GM12873 (cell line): ENCODE measurements around the gene ZNF366.

Source experiments
- TF ChIP-seq, protein P1 (sequence below): IDR thresholded peaks from 2 replicates; pipeline ENCODE4 v1.5.1; 2012; ENCODE audit warnings: low read depth, mild to moderate bottlenecking, moderate library complexity, low read length, control low read depth; ENCODE audit not compliant: insufficient read depth; ENCODE audit errors: missing control alignments

ZNF366 gene, protein sequence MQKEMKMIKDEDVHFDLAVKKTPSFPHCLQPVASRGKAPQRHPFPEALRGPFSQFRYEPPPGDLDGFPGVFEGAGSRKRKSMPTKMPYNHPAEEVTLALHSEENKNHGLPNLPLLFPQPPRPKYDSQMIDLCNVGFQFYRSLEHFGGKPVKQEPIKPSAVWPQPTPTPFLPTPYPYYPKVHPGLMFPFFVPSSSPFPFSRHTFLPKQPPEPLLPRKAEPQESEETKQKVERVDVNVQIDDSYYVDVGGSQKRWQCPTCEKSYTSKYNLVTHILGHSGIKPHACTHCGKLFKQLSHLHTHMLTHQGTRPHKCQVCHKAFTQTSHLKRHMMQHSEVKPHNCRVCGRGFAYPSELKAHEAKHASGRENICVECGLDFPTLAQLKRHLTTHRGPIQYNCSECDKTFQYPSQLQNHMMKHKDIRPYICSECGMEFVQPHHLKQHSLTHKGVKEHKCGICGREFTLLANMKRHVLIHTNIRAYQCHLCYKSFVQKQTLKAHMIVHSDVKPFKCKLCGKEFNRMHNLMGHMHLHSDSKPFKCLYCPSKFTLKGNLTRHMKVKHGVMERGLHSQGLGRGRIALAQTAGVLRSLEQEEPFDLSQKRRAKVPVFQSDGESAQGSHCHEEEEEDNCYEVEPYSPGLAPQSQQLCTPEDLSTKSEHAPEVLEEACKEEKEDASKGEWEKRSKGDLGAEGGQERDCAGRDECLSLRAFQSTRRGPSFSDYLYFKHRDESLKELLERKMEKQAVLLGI

DNA sequence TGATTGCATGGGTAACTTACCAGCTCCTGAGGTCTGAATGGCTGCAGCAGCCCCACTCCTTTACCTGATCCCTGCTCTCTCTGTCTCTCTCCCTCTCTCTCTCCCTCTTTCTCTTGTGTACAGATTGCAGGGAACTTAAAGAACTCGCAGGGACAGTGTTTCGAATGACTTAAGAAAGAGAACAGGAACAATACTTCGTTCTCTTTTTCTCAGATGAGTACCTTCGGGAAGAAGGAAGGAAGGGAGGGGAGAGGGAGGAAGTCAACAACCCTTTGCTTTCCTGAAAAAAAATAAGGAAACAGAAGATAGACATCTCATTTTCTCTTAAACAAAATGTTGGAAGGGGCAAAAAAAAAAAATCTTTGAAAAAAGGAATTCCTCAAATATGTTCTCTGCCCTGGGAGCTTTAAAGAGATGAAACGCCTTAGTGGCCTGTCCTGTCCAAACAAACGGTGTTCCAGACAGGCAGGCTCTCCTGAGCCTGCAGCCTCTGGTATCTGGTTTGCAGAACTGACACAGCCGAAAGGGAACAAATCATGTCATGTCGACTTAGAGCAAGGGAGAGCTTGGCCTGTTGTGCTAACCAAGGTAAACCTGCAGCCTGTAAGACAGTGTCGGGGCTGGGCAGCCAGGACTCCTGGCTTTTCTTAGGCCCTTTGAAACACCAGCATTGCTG, at the start of gene ZNF366:
ZNF366 (minus strand) TSS at position 180 of the 676 bp plus-strand sequence. CDS start 45,914 bp downstream, outside the sequence.
- TF ChIP-seq, protein P1, sequence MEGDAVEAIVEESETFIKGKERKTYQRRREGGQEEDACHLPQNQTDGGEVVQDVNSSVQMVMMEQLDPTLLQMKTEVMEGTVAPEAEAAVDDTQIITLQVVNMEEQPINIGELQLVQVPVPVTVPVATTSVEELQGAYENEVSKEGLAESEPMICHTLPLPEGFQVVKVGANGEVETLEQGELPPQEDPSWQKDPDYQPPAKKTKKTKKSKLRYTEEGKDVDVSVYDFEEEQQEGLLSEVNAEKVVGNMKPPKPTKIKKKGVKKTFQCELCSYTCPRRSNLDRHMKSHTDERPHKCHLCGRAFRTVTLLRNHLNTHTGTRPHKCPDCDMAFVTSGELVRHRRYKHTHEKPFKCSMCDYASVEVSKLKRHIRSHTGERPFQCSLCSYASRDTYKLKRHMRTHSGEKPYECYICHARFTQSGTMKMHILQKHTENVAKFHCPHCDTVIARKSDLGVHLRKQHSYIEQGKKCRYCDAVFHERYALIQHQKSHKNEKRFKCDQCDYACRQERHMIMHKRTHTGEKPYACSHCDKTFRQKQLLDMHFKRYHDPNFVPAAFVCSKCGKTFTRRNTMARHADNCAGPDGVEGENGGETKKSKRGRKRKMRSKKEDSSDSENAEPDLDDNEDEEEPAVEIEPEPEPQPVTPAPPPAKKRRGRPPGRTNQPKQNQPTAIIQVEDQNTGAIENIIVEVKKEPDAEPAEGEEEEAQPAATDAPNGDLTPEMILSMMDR, result no peak

DNA sequence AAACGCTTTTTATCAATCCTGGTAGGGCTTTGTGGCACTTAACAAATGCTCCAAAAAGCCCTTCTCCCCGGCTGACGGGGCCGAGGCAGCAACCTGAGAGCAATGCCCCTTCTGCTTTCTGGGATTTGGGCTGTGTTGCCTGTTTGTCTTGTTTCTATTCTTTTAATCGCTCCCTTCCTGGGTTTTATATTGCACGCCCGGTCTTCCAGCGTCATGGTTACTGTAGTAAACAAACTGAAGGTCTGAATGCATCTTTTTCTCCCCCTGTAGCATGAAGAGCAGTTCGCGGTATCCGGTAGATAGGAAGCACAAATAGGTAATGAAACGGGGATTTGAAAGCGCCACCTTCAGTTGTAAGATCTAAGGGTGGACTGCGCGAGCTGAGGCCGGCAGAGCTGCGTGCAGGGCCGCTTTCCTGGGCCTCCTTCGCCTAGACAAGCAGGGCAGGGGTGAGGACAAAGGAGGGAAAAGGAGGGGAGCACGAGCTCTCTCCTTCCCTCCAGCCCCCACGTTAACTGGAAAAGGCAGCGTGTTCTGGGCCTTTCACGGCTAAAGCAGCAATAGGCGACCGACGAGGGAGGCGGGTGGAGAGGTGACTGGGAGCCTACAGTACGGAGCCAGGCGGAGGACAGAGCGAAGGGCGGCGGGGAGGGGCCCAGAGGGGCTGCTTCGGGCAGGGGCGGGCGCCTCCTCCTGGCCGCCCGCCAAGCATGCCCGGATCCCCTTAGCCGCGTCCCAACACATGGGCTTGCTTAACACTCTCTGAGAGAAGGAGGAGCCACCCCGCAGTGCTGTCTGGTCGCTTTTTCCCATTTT, 49.3 kb upstream of the ZNF366 start:
- TF ChIP-seq, protein P1, result peak; percentile 37

DNA sequence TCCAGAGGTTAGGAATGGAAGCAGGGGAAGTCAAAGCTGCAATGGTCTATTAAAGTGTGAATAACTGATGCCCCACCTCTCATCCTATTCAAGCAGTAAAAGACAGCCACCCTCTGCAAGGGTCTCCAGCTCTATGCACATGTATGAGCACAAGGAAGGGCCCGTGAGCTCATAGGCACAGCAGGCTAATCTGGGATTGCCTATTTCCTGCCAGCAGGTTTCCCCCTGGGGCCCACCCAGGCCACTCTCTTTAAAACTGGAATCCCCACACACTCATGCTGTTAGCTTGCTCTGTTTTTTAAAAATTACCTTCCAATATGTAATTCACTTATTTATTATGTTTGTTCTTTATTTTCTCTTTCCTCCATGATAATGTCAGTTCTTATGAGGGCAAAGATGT, 48.7 kb upstream of the ZNF366 start:
- TF ChIP-seq, protein P1, result no peak

DNA sequence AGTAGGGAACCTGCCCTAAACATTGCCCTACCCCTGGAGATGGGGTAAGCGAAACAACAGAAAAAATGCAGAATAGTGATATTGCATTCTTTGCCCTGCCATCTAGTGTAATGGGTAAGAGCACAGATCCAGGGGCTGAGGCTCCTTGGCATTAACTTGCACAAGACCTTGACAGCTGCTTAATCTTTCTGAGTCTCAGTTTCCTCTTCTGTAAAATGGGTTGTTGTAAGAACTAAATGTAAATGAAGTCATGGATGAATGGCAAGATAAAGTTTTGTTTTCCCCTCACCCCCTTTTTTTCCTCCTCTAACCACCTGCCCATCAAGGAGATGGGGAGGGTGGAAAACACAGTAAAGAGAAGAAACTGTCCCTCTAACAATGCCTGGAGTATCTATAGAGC, 47.7 kb upstream of the ZNF366 start:
- TF ChIP-seq, protein P1, result no peak

DNA sequence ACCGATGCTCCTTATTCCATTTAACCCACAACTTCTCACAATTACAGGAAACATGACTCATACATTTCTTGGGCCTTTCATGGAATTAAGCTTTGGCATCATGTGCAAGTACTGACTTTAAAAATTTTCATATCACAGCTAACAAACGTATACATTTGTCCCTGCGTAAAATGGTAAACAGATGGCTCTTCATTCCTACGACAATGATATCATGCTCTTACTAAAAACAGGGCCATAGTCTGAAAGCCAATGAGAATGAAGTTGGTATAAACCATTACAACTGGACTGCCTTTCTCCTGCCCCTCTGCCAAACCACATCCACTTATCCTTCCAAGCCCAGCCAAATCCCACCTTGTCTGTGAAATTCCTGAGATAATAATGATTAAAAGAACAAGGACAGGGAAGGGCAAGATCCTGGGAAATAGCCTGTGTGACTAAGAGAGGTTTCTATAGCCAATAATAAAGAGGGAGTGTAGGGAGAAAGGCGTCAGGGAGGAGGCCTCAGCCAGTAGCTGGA, 44.9 kb upstream of the ZNF366 start:
- TF ChIP-seq, protein P1, result no peak

DNA sequence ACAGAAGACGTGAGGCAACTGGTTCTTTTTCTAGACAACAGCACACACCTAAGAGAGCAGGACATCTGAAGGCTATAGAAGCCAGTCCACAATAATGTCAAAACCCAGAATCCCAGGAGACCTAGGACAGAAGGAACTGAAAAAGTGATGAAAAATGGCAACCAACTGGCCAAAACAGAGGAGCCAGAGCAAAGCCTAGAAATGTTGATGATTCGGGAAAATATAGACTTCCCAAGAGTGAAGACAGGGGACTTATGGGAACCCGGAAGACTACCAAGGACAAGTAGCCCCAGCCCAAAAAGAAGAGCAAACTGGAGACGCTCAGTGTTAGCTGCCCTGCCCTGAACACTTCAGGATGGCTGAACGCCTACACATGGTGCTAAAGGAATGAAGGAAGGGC, 43.4 kb upstream of the ZNF366 start:
- TF ChIP-seq, protein P1, result no peak

DNA sequence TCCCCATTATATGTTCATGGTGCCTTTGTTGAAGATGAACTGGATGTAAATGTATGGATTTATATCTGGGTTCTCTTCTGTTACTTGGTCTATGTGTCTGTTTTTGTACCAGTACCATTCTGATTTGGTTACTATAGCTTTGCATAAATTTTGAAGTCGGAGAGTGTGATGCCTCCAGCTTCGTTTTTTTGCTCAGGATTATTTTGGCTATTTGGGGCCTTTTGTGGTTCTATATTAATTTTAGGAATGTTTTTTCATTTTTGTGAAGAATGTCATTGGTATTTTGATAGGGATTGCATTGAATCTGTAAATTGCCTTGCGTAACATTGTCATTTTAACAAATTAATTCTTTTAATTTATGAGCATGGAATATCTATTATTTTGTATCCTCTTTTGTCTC, 36.6 kb upstream of the ZNF366 start:
- TF ChIP-seq, protein P1, result no peak
